GM21723 (cell line): ENCODE data around the gene PUS10.
A peak's percentile ranks its signal among the peaks of the same experiment; 100 is the strongest.
"Not testable (repeated sequence)": the region's sequence is repeated elsewhere in the genome, so short reads cannot be mapped to it uniquely, and the experiment has no call there.

Source experiments
- ATAC-seq: cut with Tn5 transposase; IDR thresholded peaks from one replicate; pipeline ENCODE4 v1.9.1; 2021; ENCODE audit warnings: mild to moderate bottlenecking, moderate library complexity; ENCODE audit not compliant: unreplicated experiment

PUS10 gene

GRCh38 chr2:61012303-61012702 is 5.8 kb downstream of the PUS10 start:
- ATAC-seq, result not testable (repeated sequence)

GRCh38 chr2:61011678-61012077 is 6.4 kb downstream of the PUS10 start:
- no peak for ATAC-seq

- ATAC-seq, result no peak
Measured at GRCh38 chr2:61009355-61009754, 8.7 kb downstream of the PUS10 start.

- ATAC-seq, result no peak
Measured at GRCh38 chr2:61006486-61007105, 11.5 kb downstream of the PUS10 start.

GRCh38 chr2:61005736-61006135 is 12.3 kb downstream of the PUS10 start:
- ATAC-seq, result no peak

- ATAC-seq, result no peak
Measured at GRCh38 chr2:60998628-60999545, 19.2 kb downstream of the PUS10 start.

GRCh38 chr2:60994131-60994530 is 23.9 kb downstream of the PUS10 start:
- ATAC-seq, result no peak

- ATAC-seq, result peak; percentile 99
Measured at GRCh38 chr2:60992985-60993392, 25.1 kb downstream of the PUS10 start.

GRCh38 chr2:60991644-60992043 is 26.4 kb downstream of the PUS10 start:
- ATAC-seq, result no peak

- no peak for ATAC-seq
Measured at GRCh38 chr2:60989259-60989658, 28.8 kb downstream of the PUS10 start.

- ATAC-seq, result not testable (repeated sequence)
Measured at GRCh38 chr2:60987656-60988055, 30.4 kb downstream of the PUS10 start.

GRCh38 chr2:60987041-60987440 is 31.0 kb downstream of the PUS10 start:
- ATAC-seq, result no peak

GRCh38 chr2:60984720-60985119 is 33.3 kb downstream of the PUS10 start:
- peak; percentile 50 for ATAC-seq

GRCh38 chr2:60982066-60982465 is 36.0 kb downstream of the PUS10 start:
- ATAC-seq, result not testable (repeated sequence)

- ATAC-seq, result peak; percentile 64
Measured at GRCh38 chr2:60980071-60980815, 37.8 kb downstream of the PUS10 start.

- ATAC-seq, result no peak
Measured at GRCh38 chr2:60979231-60979630, 38.8 kb downstream of the PUS10 start.

- ATAC-seq, result no peak
Measured at GRCh38 chr2:60977562-60977895, 40.5 kb downstream of the PUS10 start.

- ATAC-seq, result no peak
Measured at GRCh38 chr2:60976875-60977561, 41.0 kb downstream of the PUS10 start.

- no peak for ATAC-seq
Measured at GRCh38 chr2:60976256-60976850, 41.7 kb downstream of the PUS10 start.

GRCh38 chr2:60974652-60975051 is 43.4 kb downstream of the PUS10 start:
- ATAC-seq, result no peak

- ATAC-seq, result no peak
Measured at GRCh38 chr2:60973705-60974104, 44.4 kb downstream of the PUS10 start.
